ENCODE results near the gene IL18RAP.

Gene IL18RAP

DNA sequence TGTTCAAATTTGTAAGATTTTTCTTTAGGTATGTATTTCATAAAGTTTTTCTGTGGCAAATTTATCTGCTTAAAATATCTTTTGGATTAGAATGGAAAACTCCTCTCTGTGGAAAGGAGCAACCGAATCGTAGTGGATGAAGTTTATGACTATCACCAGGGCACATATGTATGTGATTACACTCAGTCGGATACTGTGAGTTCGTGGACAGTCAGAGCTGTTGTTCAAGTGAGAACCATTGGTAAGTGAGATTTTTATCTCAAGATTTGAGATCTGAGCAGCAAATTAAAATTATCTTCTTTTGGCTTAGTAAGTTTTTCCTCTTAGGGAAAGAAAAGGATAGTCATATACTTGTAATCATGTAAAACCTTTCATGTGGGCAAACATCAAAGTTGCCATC, 14.2 kb downstream of the IL18RAP start:
- Histone ChIP-seq H3K79me2 (ENCODE audit: control insufficient read depth, insufficient read depth, low read length, unreplicated experiment) (no peaks in the 10 kb centered on the region), H3K27me3 (ENCODE audit: insufficient read depth, low read length) (no peaks in the 10 kb centered on the region), H3K4me3 (ENCODE audit: low read depth, low read length) (no peak overlapping the region), H3K4me1 (ENCODE audit: control insufficient read depth, insufficient read depth, low read length, unreplicated experiment) (no peaks in the 10 kb centered on the region), H3K36me3 (ENCODE audit: insufficient read depth, low read length) (no peaks in the 10 kb centered on the region), H3K27ac (ENCODE audit: low read depth, low read length) (no peak overlapping the region), H2AFZ (ENCODE audit: low read length, unreplicated experiment) (no peak overlapping the region)

DNA sequence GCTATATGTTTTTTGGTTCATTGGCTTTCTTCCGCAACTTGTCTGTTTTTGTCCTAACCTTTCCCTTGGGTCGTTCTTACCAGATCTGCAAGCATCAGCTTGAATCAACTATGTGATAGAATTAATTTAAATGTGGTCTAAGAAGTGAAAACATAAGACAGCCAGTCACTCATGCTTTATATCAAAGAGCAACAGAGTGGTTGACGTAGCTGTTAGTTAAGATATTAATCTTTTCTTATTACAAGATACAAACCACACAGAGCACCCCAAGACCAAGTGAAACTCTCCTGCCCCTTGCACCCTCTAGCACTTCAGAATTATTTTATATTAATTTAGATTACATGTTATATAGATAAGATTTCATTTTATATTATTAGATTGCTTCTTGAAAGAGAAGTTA, 15.2 kb downstream of the IL18RAP start:
- Histone ChIP-seq H3K27ac (ENCODE audit: low read depth, low read length) (no peak overlapping the region), H3K4me3 (ENCODE audit: low read depth, low read length) (no peak overlapping the region)

GRCh38 chr2:102438578-102438977, 15.6 kb downstream of the IL18RAP start:
- Histone ChIP-seq H3K4me3 (ENCODE audit: low read depth, low read length) (no peak overlapping the region), H3K36me3 (ENCODE audit: insufficient read depth, low read length) (no peaks in the 10 kb centered on the region), H2AFZ (ENCODE audit: low read length, unreplicated experiment) (no peak overlapping the region), H3K27ac (ENCODE audit: low read depth, low read length) (no peak overlapping the region), H3K27me3 (ENCODE audit: insufficient read depth, low read length) (no peaks in the 10 kb centered on the region), H3K4me1 (ENCODE audit: control insufficient read depth, insufficient read depth, low read length, unreplicated experiment) (peaks cover 5% of the 10 kb centered on the region), H3K79me2 (ENCODE audit: control insufficient read depth, insufficient read depth, low read length, unreplicated experiment) (no peaks in the 10 kb centered on the region)

More for the DNA sequence above, 15.2 kb downstream of the IL18RAP start:
- H3K36me3 ChIP-seq (ENCODE audit: insufficient read depth, low read length): no peaks in the 10 kb centered on the region
- H3K4me1 ChIP-seq (ENCODE audit: control insufficient read depth, insufficient read depth, low read length, unreplicated experiment): peaks cover 5% of the 10 kb centered on the region
- H2AFZ ChIP-seq (ENCODE audit: low read length, unreplicated experiment): no peak overlapping the region
- no peaks in the 10 kb centered on the region for H3K79me2 ChIP-seq (ENCODE audit: control insufficient read depth, insufficient read depth, low read length, unreplicated experiment)
- H3K27me3 ChIP-seq (ENCODE audit: insufficient read depth, low read length): no peaks in the 10 kb centered on the region

- no peaks in the 10 kb centered on the region for H3K27me3 ChIP-seq (ENCODE audit: insufficient read depth, low read length)
- no peak overlapping the region for H3K27ac ChIP-seq (ENCODE audit: low read depth, low read length)
- peaks cover 5% of the 10 kb centered on the region for H3K4me1 ChIP-seq (ENCODE audit: control insufficient read depth, insufficient read depth, low read length, unreplicated experiment)
- no peaks in the 10 kb centered on the region for H3K36me3 ChIP-seq (ENCODE audit: insufficient read depth, low read length)
- H3K79me2 ChIP-seq (ENCODE audit: control insufficient read depth, insufficient read depth, low read length, unreplicated experiment): no peaks in the 10 kb centered on the region
- no peak overlapping the region for H2AFZ ChIP-seq (ENCODE audit: low read length, unreplicated experiment)
- H3K4me3 ChIP-seq (ENCODE audit: low read depth, low read length): no peak overlapping the region
Observed at GRCh38 chr2:102439065-102439695, 16.2 kb downstream of the IL18RAP start.

DNA sequence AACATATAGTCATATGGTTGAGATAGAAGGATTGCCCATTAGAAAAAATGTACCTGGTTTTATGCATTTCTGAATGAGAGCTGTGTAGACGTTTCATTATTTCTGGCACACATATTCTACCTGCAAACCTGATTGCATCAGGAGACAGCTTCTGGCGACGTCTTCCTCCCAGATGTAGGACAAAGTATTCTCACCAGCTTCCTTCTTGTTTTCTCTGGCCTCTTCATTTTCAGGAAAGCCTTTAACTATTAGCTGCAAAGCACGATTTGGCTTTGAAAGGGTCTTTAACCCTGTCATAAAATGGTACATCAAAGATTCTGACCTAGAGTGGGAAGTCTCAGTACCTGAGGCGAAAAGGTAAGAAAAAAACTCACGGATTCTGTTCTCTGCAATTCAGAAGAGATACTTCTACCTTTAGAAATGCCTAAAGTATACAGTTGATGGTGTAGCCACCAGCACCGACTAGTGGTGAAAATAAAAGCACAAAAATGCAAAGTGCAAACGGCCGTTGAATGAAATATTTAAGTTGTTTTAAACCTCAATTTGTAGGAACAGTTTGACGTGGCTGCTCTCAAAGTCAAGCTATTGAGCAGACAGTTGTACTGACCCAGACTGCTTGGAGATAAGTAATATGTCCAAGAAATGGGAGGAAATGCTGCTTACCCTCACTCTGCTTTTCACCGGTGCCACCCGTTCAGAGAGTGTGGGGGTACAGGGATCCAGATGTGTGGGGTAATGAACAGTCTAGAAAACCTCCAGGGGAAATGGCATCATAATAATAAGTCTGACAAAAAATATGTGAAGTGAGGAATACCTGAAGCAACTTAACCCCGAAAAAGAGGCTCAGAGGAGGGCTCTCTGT, 20.2 kb downstream of the IL18RAP start:
- Histone ChIP-seq H3K4me3 (ENCODE audit: low read depth, low read length) (peak overlapping the region; percentile 24; the same call in 1 of the 2 replicates), H3K36me3 (ENCODE audit: insufficient read depth, low read length) (no peaks in the 10 kb centered on the region), H3K79me2 (ENCODE audit: control insufficient read depth, insufficient read depth, low read length, unreplicated experiment) (no peaks in the 10 kb centered on the region), H3K4me1 (ENCODE audit: control insufficient read depth, insufficient read depth, low read length, unreplicated experiment) (peaks cover 5% of the 10 kb centered on the region), H3K27ac (ENCODE audit: low read depth, low read length) (no peak overlapping the region), H2AFZ (ENCODE audit: low read length, unreplicated experiment) (peak overlapping the region; percentile 85), H3K27me3 (ENCODE audit: insufficient read depth, low read length) (no peaks in the 10 kb centered on the region)

DNA sequence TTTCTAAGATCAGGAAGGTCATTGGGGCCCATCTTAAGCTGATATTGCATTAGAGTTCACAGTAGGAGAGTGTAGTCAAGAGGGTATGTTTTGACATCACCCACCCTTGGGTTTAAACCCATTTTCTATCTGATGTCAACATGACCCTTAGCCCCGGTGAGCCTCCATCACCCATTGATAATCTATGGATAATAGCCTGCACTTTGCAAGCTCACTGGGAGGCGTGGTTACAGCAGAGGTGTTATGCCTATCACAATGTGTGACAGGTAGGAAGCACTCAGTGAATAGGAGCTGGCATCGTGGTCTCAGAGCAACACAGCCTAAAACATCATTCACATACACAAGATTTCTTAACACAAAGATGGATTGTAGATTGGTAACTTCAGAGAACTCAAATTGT, 21.3 kb downstream of the IL18RAP start:
- H3K27ac ChIP-seq (ENCODE audit: low read depth, low read length): no peak overlapping the region
- no peaks in the 10 kb centered on the region for H3K36me3 ChIP-seq (ENCODE audit: insufficient read depth, low read length)
- no peaks in the 10 kb centered on the region for H3K27me3 ChIP-seq (ENCODE audit: insufficient read depth, low read length)
- peaks cover 5% of the 10 kb centered on the region for H3K4me1 ChIP-seq (ENCODE audit: control insufficient read depth, insufficient read depth, low read length, unreplicated experiment)
- no peak overlapping the region for H3K4me3 ChIP-seq (ENCODE audit: low read depth, low read length)
- H3K79me2 ChIP-seq (ENCODE audit: control insufficient read depth, insufficient read depth, low read length, unreplicated experiment): no peaks in the 10 kb centered on the region
- no peak overlapping the region for H2AFZ ChIP-seq (ENCODE audit: low read length, unreplicated experiment)

DNA sequence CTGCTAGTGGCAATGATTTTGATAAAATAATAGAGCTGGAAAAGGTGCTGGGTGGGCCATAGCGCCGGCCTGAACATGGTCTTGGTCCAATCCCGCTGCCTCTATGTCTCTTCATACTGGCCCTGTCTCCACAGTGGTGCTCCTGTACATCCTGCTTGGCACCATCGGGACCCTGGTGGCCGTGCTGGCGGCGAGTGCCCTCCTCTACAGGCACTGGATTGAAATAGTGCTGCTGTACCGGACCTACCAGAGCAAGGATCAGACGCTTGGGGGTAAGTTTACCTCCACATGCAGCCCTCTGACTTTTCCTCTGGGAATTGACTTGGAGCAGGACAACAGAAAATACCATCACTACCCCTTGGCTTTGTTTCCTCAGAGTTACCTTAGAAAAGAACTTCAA, 24.0 kb downstream of the IL18RAP start:
- Histone ChIP-seq H3K79me2 (ENCODE audit: control insufficient read depth, insufficient read depth, low read length, unreplicated experiment) (no peaks in the 10 kb centered on the region), H3K4me3 (ENCODE audit: low read depth, low read length) (no peak overlapping the region), H3K27me3 (ENCODE audit: insufficient read depth, low read length) (peaks cover 3% of the 10 kb centered on the region; the same call in 1 of the 2 replicates), H3K4me1 (ENCODE audit: control insufficient read depth, insufficient read depth, low read length, unreplicated experiment) (peaks cover 5% of the 10 kb centered on the region), H3K27ac (ENCODE audit: low read depth, low read length) (no peak overlapping the region), H3K36me3 (ENCODE audit: insufficient read depth, low read length) (no peaks in the 10 kb centered on the region), H2AFZ (ENCODE audit: low read length, unreplicated experiment) (no peak overlapping the region)

GRCh38 chr2:102449370-102449974, 26.5 kb downstream of the IL18RAP start:
- Histone ChIP-seq H2AFZ (ENCODE audit: low read length, unreplicated experiment) (no peak overlapping the region), H3K36me3 (ENCODE audit: insufficient read depth, low read length) (no peaks in the 10 kb centered on the region), H3K27ac (ENCODE audit: low read depth, low read length) (no peak overlapping the region), H3K79me2 (ENCODE audit: control insufficient read depth, insufficient read depth, low read length, unreplicated experiment) (no peaks in the 10 kb centered on the region), H3K4me1 (ENCODE audit: control insufficient read depth, insufficient read depth, low read length, unreplicated experiment) (no peaks in the 10 kb centered on the region), H3K27me3 (ENCODE audit: insufficient read depth, low read length) (peaks cover 3% of the 10 kb centered on the region; the same call in 1 of the 2 replicates), H3K4me3 (ENCODE audit: low read depth, low read length) (no peak overlapping the region)

GRCh38 chr2:102451968-102452367, 29.0 kb downstream of the IL18RAP start:
- no peak overlapping the region for H3K4me3 ChIP-seq (ENCODE audit: low read depth, low read length)
- H3K4me1 ChIP-seq (ENCODE audit: control insufficient read depth, insufficient read depth, low read length, unreplicated experiment): no peaks in the 10 kb centered on the region
- no peak overlapping the region for H2AFZ ChIP-seq (ENCODE audit: low read length, unreplicated experiment)
- H3K27ac ChIP-seq (ENCODE audit: low read depth, low read length): no peak overlapping the region
- no peaks in the 10 kb centered on the region for H3K36me3 ChIP-seq (ENCODE audit: insufficient read depth, low read length)
- no peaks in the 10 kb centered on the region for H3K79me2 ChIP-seq (ENCODE audit: control insufficient read depth, insufficient read depth, low read length, unreplicated experiment)
- H3K27me3 ChIP-seq (ENCODE audit: insufficient read depth, low read length): peaks cover 3% of the 10 kb centered on the region; the same call in 1 of the 2 replicates

DNA sequence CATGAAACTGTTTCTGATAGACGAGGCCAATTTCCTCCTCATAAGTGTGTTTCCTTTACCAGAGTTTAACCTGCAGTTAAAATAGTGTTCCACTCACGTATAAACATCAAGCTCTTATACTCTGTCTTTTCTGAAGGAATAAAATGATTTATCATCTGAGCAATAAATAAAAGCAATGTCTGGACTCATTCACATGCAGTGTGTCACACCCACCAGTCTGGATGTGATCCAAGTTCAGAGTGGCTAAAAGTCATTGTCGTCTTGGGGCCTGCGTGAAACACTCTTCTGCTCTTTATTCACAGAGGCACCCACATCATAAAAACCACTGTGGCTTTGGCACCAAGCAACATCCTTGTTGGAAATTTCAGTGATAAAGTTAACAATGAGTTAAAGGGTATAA, 30.5 kb downstream of the IL18RAP start:
- H3K36me3 ChIP-seq (ENCODE audit: insufficient read depth, low read length): no peaks in the 10 kb centered on the region
- H3K79me2 ChIP-seq (ENCODE audit: control insufficient read depth, insufficient read depth, low read length, unreplicated experiment): no peaks in the 10 kb centered on the region
- H3K4me3 ChIP-seq (ENCODE audit: low read depth, low read length): no peak overlapping the region
- H3K27me3 ChIP-seq (ENCODE audit: insufficient read depth, low read length): peaks cover 4% of the 10 kb centered on the region
- no peaks in the 10 kb centered on the region for H3K4me1 ChIP-seq (ENCODE audit: control insufficient read depth, insufficient read depth, low read length, unreplicated experiment)
- H3K27ac ChIP-seq (ENCODE audit: low read depth, low read length): no peak overlapping the region
- H2AFZ ChIP-seq (ENCODE audit: low read length, unreplicated experiment): no peak overlapping the region
